ENCODE measurements around the gene ACOT7.

The ACOT7 gene

DNA sequence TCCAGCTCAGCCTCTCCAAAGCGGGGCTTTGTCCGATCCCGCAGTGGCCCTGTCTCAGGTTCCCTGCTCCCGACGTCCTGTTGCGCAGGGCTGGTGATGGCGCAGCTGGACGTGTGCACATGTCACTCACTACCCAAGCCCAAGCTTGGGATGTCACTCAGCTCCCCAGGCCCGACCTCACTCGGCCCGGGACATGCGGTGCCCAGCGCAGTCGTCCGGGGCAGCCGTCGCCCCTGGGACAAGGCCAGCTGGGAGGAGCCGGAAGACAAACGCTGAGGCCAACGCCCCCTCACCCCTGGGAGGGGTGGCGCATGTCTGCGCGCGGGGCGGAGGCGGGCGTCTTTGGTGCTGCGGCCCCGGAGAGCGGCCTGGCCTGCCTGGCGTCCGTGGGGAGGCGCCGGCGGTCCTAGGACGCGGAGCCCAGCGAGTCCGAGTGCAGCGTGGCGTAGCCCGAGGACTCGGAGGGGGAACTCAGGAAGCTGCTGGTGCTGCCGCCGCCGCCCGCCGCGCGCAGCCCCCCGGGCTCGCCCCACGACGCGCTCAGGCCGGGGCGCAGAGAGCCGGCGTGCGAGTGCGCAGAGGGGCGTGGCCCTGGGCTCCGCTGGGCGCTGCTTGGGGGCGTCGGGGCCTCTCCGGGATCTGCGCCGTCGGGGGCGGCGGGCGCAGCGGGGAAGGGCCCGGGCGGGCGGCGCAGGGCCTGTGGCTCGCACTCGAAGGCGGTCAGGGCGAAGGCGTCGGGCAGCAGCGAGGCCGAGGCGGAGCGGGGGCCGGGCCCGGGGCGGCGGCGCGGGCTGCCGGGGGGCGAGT is 144.4 kb downstream of the ACOT7 start:
- DNase-seq (ENCODE audit: low read depth) = peak; percentile 28

DNA sequence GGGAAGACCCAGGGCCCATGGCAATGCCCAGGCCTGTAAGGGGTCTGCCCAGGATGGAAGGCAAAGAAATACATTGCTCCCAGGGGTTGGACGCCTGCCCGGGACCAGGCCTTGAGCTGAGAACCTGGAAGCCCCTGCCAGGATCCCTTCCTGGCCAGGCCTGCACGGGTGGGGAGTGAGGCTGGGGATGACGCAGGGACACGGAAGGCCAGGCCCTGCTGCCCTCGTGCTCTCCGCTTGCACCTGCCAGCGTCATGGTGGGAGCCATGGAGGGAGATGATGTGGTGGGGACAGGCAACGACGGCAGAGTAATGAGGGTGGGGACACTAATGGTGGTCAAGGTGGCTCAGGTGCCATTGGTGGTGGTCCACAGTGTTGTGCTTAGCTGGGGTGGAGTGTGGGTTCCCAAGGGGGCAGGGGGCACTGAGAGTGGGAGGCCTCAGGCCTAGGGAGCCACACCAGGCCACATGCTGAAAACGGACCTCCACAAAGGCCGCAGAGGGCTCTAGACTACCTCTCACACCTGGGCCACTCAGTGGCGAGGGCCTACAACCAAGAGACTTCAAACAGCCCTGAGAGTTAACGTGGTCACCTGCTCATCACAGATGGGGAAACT is 145.3 kb downstream of the ACOT7 start:
- DNase-seq (ENCODE audit: low read depth) = no peak

- DNase-seq (ENCODE audit: low read depth) = no peak
Measured at GRCh38 chr1:6247651-6248050, 145.9 kb downstream of the ACOT7 start.

DNA sequence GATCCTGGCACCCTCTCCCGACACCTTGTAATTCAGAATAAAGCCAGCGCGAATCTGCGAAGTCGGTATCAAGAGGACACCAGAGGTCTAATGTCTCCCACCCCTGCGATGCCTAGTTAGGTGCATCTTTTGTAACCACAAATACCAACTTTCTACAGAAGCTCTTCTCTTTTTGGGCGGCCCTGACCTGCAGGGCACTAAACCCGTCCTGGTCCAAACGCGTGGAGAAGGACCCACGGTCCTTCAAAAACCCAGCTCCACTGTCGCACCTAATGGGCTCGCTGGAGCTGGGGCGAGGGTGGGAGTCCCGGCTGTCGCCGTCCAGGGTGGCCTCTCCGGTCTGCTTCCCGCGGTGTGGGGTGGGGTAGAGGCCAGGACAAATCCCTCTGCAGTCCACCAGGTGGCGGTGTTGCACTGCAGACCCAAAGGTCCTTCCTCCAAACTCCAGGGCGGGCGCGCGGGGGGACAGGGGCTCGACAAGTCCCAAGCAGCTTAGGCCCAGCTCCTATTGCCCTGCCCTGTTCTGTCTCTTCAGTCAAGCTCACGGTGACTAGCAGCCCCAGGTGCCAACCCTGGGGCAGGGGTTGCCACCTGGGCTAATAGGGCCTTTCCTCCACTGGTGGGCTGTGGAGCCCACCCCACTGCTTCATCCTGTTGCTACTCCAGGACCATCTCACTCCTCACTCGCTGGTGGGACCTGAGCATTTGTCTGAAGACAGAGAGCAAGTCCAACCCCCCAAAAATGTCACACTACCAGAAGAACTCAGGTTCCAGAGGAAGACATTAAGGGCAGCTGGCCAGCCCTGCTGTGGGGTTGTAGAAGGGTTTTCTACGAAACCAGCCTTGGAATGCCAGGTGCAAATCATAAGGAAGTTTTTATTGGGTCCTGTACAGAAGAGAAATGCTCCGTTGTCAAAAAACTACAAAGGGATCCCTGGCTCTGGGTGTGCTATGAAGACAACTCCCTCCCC is 146.8 kb downstream of the ACOT7 start:
- DNase-seq (ENCODE audit: low read depth) = peak; percentile 68

GRCh38 chr1:6245869-6246496 is 147.6 kb downstream of the ACOT7 start:
- peak; percentile 47 for DNase-seq (ENCODE audit: low read depth)

- peak; percentile 74 for DNase-seq (ENCODE audit: low read depth)
Measured at GRCh38 chr1:6245086-6245868, 148.3 kb downstream of the ACOT7 start.

DNA sequence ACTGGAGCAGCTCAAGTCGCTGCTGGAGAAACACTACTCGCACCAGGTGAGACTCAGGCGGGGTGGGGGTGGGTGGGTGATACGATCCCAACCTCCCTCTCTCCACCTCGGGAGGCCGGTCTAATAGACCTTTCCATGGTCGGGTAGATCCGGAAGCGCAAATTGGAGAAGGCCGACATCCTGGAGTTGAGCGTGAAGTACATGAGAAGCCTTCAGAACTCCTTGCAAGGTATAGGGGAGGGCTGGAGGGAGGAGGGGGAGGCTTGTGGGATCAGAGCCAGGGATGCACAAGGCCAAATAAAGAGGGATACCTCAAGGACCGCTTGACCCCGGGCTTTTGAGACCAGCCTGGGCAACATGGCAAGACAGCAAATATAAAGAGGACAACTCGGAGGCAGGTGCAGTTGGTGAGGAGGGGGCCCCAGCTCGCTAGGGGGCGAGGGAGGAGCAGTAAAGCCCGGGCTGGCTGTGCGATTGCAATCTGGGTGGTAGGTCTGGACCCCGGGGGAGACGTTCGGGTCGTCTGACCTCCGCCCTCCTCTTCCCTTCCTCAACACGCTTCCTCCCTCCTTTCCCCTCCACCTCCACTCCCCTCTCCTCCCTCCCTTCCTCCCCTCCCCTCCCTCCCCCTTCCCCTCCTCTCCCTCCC is 149.0 kb downstream of the ACOT7 start:
- DNase-seq (ENCODE audit: low read depth) = no peak

DNA sequence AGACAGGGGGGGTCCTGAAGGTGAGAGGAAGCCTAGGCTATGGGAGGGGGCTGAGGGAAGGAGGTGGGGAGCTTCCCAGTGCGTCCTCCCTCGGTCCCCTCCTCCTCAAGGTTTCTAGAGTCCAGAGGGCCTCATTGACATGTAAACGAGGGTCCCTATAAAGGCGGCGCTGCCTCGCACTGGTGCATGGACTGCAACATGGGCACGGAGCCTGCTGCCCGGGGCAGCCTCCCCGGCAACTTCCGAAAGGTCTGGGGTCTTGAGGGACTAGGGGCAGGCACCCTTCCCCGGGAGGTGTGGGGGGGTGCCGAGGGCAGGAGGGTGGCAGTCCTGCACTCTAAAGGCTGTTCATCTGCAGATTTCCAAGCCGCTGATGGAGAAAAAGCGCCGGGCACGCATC is 149.6 kb downstream of the ACOT7 start, which contains the start of gene HES3:
Gene HES3 (plus strand): TSS at position 187 of the 400 bp plus-strand sequence. CDS start 187 bp downstream, at position 374.
- no peak for DNase-seq (ENCODE audit: low read depth)

GRCh38 chr1:6243053-6243834 is 150.3 kb downstream of the ACOT7 start:
- no peak for DNase-seq (ENCODE audit: low read depth)

- peak; percentile 28 for DNase-seq (ENCODE audit: low read depth)
Measured at GRCh38 chr1:6241887-6242740, 151.5 kb downstream of the ACOT7 start.

GRCh38 chr1:6241107-6241886 is 152.3 kb downstream of the ACOT7 start:
- no peak for DNase-seq (ENCODE audit: low read depth)

GRCh38 chr1:6239950-6240768 is 153.4 kb downstream of the ACOT7 start:
- peak; percentile 55 for DNase-seq (ENCODE audit: low read depth)

DNA sequence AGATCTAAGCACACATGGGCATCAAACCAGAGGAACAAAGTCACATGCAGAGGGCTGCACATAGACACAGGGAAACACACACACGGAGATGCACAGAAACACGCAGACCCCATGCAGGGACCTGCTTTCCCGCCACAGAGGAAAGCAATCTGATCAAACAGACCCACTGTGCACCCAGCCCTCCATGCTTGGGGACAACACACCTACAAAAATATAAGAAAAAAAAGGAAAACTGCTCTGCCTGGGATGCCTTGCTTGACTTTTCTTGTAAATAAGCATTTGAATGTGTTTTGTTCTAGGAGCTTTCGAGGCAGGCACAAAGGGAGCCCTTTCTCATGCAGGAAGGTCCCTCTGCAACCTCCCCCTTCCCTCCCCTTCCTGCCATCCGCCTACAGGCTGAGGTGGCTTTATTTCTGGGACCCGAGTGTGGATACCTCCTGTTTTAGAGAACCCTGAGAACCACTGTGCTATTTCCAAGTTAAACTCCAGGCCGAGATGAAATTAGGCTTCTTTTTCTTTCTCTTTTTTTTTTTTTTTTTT is 154.3 kb downstream of the ACOT7 start:
- no peak for DNase-seq (ENCODE audit: low read depth)

- DNase-seq (ENCODE audit: low read depth) = no peak
Measured at GRCh38 chr1:6237093-6237492, 156.5 kb downstream of the ACOT7 start.

DNA sequence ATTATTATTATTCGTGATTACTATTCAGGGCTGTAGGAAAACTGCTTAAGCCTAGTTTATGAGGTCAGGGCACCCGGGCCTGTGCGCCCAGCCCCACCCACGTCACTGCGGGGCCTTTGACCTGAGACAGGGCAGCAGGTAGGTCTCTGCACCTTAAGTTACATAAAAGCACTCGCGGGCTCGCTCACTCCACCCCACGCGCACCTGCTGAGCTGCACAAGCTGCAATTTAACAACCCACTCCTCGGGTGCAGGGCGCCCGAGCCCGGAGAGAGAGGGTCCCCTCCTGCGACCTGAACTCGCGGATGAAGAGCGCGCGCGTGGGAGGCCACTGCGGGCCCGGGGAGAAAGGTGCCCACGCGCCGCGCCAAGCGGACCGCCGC is 158.3 kb downstream of the ACOT7 start:
- no peak for DNase-seq (ENCODE audit: low read depth)

DNA sequence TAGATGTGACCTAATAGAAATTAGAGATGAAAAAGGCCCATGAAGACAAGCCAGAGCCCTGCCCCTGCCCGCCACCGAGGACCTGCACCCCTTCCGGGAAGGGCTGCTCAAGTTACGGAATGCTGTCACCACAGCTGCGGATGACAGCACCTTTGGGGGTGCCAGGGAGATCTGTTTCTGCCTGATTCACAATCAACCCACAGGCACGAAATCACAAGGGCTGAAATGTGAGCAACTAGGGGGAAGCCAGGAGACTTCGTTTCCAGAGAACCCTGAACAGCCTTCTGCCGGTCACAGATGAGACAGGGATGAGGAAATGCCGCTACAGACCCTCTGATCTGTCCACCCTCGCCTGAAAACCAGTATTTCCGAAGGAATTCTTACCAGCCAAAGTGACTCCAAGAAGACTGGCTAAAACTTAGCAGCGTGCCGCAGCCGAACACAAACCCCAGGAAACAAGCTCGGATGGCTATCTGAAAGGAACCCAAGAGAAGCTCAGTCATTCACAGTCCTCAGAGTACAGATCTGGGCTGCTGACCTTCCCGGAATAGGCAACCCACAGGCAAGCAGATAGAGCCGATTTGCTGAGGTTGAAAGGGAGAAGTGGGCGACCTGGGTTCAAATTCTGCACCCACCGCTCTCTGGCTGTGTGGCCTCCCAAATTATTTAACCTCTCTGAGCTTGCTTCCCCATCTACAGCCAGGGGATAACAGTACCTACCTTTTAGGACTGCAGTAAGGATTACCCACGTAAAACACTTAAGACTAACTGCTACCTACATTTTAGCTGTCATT is 158.9 kb downstream of the ACOT7 start:
- DNase-seq (ENCODE audit: low read depth) = peak; percentile 43

Data from iris pigment epithelial cell (primary cell).